T-cell (primary cell): ENCODE measurements around the gene MMS19. TPM values are rescaled to one million over a fixed set of nuclear protein-coding genes. Genes with fewer than 3 reads are reported as not detected.

Experiments used
- ATAC-seq, 4 experiments: fragments of 200-7000 bp in 3 of 4; fragments of 150-1000 bp in 1 of 4; cut with Tn5 transposase; replicated peaks in 1 of 4; 1 replicate in 3 of 4; 2 replicates in 1 of 4; pipeline ENCODE4 v1.10.0; 2021; ENCODE audit warnings: moderate library complexity in 3 of 4, mild to moderate bottlenecking in 2 of 4, moderate number of reproducible peaks in 1 of 4
- CTCF ChIA-PET, 2 donors: fragments of 300-600 bp; sonication (Branson Sonifier 250); formaldehyde crosslinking; loops; one replicate each; lab custom pipeline; 2022; ENCODE audit warnings: antibody characterized with exemption in 2 of 2; lab: Charles Lee
- POLR2A ChIA-PET, 2 donors: fragments of 300-600 bp; sonication (Branson Sonifier 250); formaldehyde crosslinking; loops; one replicate each; lab custom pipeline; 2022; ENCODE audit warnings: antibody characterized with exemption in 2 of 2; lab: Charles Lee
- DNase-seq, 35 experiments: peaks; one replicate each; pipeline versions ENCODE4 v3.0.0 to v3.0.0-alpha.2; 2013 to 2023
- H3K27ac ChIP-seq: one replicate; pipeline ENCODE4 v1.5.1; 2013; ENCODE audit warnings: low read length
- H3K27me3 ChIP-seq, 2 experiments: replicated peaks in 1 of 2; 1 replicate in 1 of 2; 2 replicates in 1 of 2; pipeline versions ENCODE4 v1.6.1 to v1.7.0; 2013; ENCODE audit warnings: low read length in 1 of 2, mixed read lengths in 1 of 2; ENCODE audit not compliant: control insufficient read depth in 2 of 2, insufficient read depth in 2 of 2; ENCODE audit errors: extremely low read depth in 1 of 2
- H3K36me3 ChIP-seq, 2 donors: 1 replicate in 1 of 2; 2 replicates in 1 of 2; pipeline versions ENCODE4 v1.6.1 to v1.7.0; 2013; ENCODE audit warnings: low read length in 1 of 2; ENCODE audit not compliant: control insufficient read depth in 2 of 2, insufficient read depth in 1 of 2; ENCODE audit errors: extremely low read depth in 1 of 2
- H3K4me1 ChIP-seq, 2 experiments: 1 replicate in 1 of 2; 2 replicates in 1 of 2; pipeline versions ENCODE4 v1.6.1 to v1.7.0; 2013; ENCODE audit warnings: low read length in 2 of 2, mixed read lengths in 1 of 2; ENCODE audit not compliant: insufficient read depth in 2 of 2, control insufficient read depth in 1 of 2; ENCODE audit errors: extremely low read depth in 1 of 2
- H3K4me3 ChIP-seq, 2 donors: 1 replicate in 1 of 2; 2 replicates in 1 of 2; pipeline versions ENCODE4 v1.5.1 to v1.7.0; 2013; ENCODE audit warnings: mild to moderate bottlenecking in 2 of 2, low read length in 1 of 2, moderate library complexity in 1 of 2; ENCODE audit not compliant: control insufficient read depth in 1 of 2; ENCODE audit errors: extremely low read depth in 1 of 2
- H3K9me3 ChIP-seq: 2 replicates; pipeline ENCODE4 v1.7.0; 2013
- H3K27ac Mint-ChIP-seq, 2 donors: one replicate each; pipeline ENCODE4 v1.8.0; 2020 to 2021; ENCODE audit warnings: mild to moderate bottlenecking in 2 of 2, mixed read lengths in 2 of 2
- H3K27me3 Mint-ChIP-seq, 2 donors: one replicate each; pipeline ENCODE4 v1.8.0; 2021 to 2022; ENCODE audit warnings: mixed read lengths in 2 of 2
- H3K36me3 Mint-ChIP-seq: one replicate; pipeline ENCODE4 v1.8.0; 2021; ENCODE audit warnings: mixed read lengths
- H3K4me1 Mint-ChIP-seq, 3 donors: one replicate each; pipeline ENCODE4 v1.8.0; 2020 to 2022; ENCODE audit warnings: mixed read lengths in 3 of 3, mild to moderate bottlenecking in 1 of 3
- H3K4me3 Mint-ChIP-seq, 3 donors: one replicate each; pipeline ENCODE4 v1.8.0; 2020 to 2022; ENCODE audit warnings: mild to moderate bottlenecking in 3 of 3, mixed read lengths in 3 of 3, moderate library complexity in 3 of 3
- H3K9me3 Mint-ChIP-seq, 3 donors: one replicate each; pipeline ENCODE4 v1.8.0; 2020 to 2022; ENCODE audit warnings: mixed read lengths in 3 of 3
- WGBS: methylation state at CpG from one replicate; pipeline ENCODE4 v1.1.5; 2013; ENCODE audit warnings: missing lambda C conversion rate; ENCODE audit not compliant: insufficient coverage; 5-methylcytosine and 5-hydroxymethylcytosine counted together
- total RNA-seq, 35 experiments: library from RNA in 6 of 35; stranded (reverse) in 6 of 35; fragments of 120-200 nt in 1 of 35; gene quantifications; one replicate each; pipeline versions ENCODE4 v1.2.1 to v1.2.4 and lab custom pipeline; 2013 to 2026

MMS19 gene
- total RNA-seq, 5 donors from 2014 or later (not counting 1 experiment from before 2014, with no cell fraction given) = 73.8 to 106 (median 93.7) TPM

- peak overlapping the region; percentile 46 to 54 for H3K27ac Mint-ChIP-seq
Measured at GRCh38 chr10:97450828-97451227, 47.4 kb downstream of the MMS19 start.

GRCh38 chr10:97445722-97446639, 52.2 kb downstream of the MMS19 start, which contains the start of the genes EXOSC1 and ZDHHC16:
Gene EXOSC1, minus strand, starts transcription at chr10:97446006. Its CDS starts 21 bp downstream, at chr10:97445985.
Gene ZDHHC16, plus strand, starts transcription at chr10:97446175. Its CDS starts 5,501 bp downstream, at chr10:97451676.
- Histone ChIP-seq H3K27me3 (no peaks in the 10 kb centered on the region), H3K4me3 (peak within 1 kb of the TSS; percentile 72 to 88), H3K4me1 (peaks cover 8 to 19% of the 10 kb centered on the region in 2 experiments), H3K27ac (peak within 1 kb of the TSS; percentile 52), H3K36me3 (peaks cover under 1 to 15% of the 10 kb centered on the region in 2 donors), H3K9me3 (no peaks in the 10 kb centered on the region)
- H3K27me3 Mint-ChIP-seq = no peaks in the 10 kb centered on the region
- peak within 1 kb of the TSS; percentile 98 to 99 (median 98) for H3K4me3 Mint-ChIP-seq
- ChIA-PET POLR2A (interaction anchor here in 1 of 2 donors (0.6 kb wide), 1 partner anchor 1768 kb away, joined by 4 read pairs; no protein-coding TSS in a partner anchor), CTCF (interaction anchor here in 1 of 2 donors (0.6 to 1.7 kb wide), 2 partner anchors 16 to 43 kb away, joined by 4 to 6 read pairs; no protein-coding TSS in a partner anchor)
- peak within 1 kb of the TSS; percentile 91 to 94 for H3K27ac Mint-ChIP-seq
- peaks cover 39 to 56% (median 55%) of the 10 kb centered on the region in 3 donors for H3K4me1 Mint-ChIP-seq
- 0% methylated on average over 56 of the region's 66 CpGs for WGBS
- no peaks in the 10 kb centered on the region for H3K9me3 Mint-ChIP-seq
- peak; percentile 72 to 93 (median 86) for DNase-seq
- peak; percentile 97 to 98 (median 98) for ATAC-seq
- peaks cover 12% of the 10 kb centered on the region for H3K36me3 Mint-ChIP-seq

More at GRCh38 chr10:97450828-97451227, 47.4 kb downstream of the MMS19 start:
- no CpG with 5 or more reads among the region's 2 CpGs for WGBS
- Mint-ChIP-seq H3K4me1 (peaks cover 26 to 68% (median 67%) of the 10 kb centered on the region in 3 donors), H3K27me3 (no peaks in the 10 kb centered on the region), H3K36me3 (peaks cover 20% of the 10 kb centered on the region), H3K9me3 (no peaks in the 10 kb centered on the region), H3K4me3 (no peak overlapping the region)
- no peaks in the 10 kb centered on the region for H3K9me3 ChIP-seq
- H3K36me3 ChIP-seq = peaks cover 5 to 30% of the 10 kb centered on the region in 2 donors
- no peak overlapping the region for H3K4me3 ChIP-seq
- peaks cover 0 to 18% of the 10 kb centered on the region in 2 experiments for H3K4me1 ChIP-seq
- POLR2A ChIA-PET = interaction anchor here in 1 of 2 donors (0.6 kb wide), 1 partner anchor 41 kb away, joined by 3 read pairs; no protein-coding TSS in a partner anchor
- H3K27me3 ChIP-seq = no peaks in the 10 kb centered on the region
- H3K27ac ChIP-seq = no peak overlapping the region
- CTCF ChIA-PET = interaction anchor here in 1 of 2 donors (0.7 kb wide), 1 partner anchor 12 kb away, joined by 3 read pairs; no protein-coding TSS in a partner anchor
- no peak for DNase-seq
- no peak for ATAC-seq

GRCh38 chr10:97445357-97445721, 52.9 kb downstream of the MMS19 start:
- peaks cover 33 to 50% (median 50%) of the 10 kb centered on the region in 3 donors for H3K4me1 Mint-ChIP-seq
- H3K4me1 ChIP-seq = peaks cover 8 to 19% of the 10 kb centered on the region in 2 experiments
- no peaks in the 10 kb centered on the region for H3K9me3 ChIP-seq
- no peaks in the 10 kb centered on the region for H3K27me3 Mint-ChIP-seq
- ATAC-seq (no peak), DNase-seq (no peak)
- no peaks in the 10 kb centered on the region for H3K27me3 ChIP-seq
- H3K9me3 Mint-ChIP-seq = no peaks in the 10 kb centered on the region
- ChIA-PET CTCF (interaction anchor here (0.6 to 1.7 kb wide), 5 partner anchors 16 to 291 kb away, joined by 3 to 6 read pairs (median 4); partner anchors contain the start of gene ZFYVE27 (in 1 of the 2)), POLR2A (interaction anchor here in 1 of 2 donors (0.8 to 1.0 kb wide), 2 partner anchors 9 to 44 kb away, joined by 3 to 4 read pairs; partner anchors contain the start of gene RRP12)
- H3K36me3 ChIP-seq = peaks cover 0 to 20% of the 10 kb centered on the region in 2 donors
- peaks cover 11% of the 10 kb centered on the region for H3K36me3 Mint-ChIP-seq
- H3K27ac Mint-ChIP-seq = peak overlapping the region; percentile 91 to 94
- peak overlapping the region; percentile 98 to 99 (median 98) for H3K4me3 Mint-ChIP-seq
- H3K27ac ChIP-seq = peak overlapping the region; percentile 8
- H3K4me3 ChIP-seq = peak overlapping the region; percentile 72 to 88
- WGBS = 0% methylated on average over 9 of the region's 13 CpGs

GRCh38 chr10:97444212-97444611, 54.0 kb downstream of the MMS19 start:
- ChIA-PET POLR2A (interaction anchor here in 1 of 2 donors (0.6 to 0.7 kb wide), 2 partner anchors 23 to 61 kb away, joined by 3 to 7 read pairs; no protein-coding TSS in a partner anchor), CTCF (interaction anchor here in 1 of 2 donors (1.7 kb wide), 1 partner anchor 14 kb away, joined by 4 read pairs; no protein-coding TSS in a partner anchor)
- Histone ChIP-seq H3K27me3 (no peaks in the 10 kb centered on the region), H3K4me1 (peaks cover 8 to 19% of the 10 kb centered on the region in 2 experiments), H3K4me3 (no peak overlapping the region), H3K9me3 (no peaks in the 10 kb centered on the region), H3K27ac (no peak overlapping the region), H3K36me3 (peaks cover 0 to 23% of the 10 kb centered on the region in 2 donors)
- peaks cover 15% of the 10 kb centered on the region for H3K36me3 Mint-ChIP-seq
- peak overlapping the region; percentile 98 to 99 (median 98) for H3K4me3 Mint-ChIP-seq
- DNase-seq = no peak
- H3K27me3 Mint-ChIP-seq = no peaks in the 10 kb centered on the region
- ATAC-seq = no peak
- peaks cover 30 to 47% (median 47%) of the 10 kb centered on the region in 3 donors for H3K4me1 Mint-ChIP-seq
- peak overlapping the region in 1 of 2 donors; percentile 56 for H3K27ac Mint-ChIP-seq
- no CpG with 5 or more reads among the region's 1 CpG for WGBS
- no peaks in the 10 kb centered on the region for H3K9me3 Mint-ChIP-seq

- no peak overlapping the region for H3K4me3 Mint-ChIP-seq
- peaks cover 20 to 33% (median 33%) of the 10 kb centered on the region in 3 donors for H3K4me1 Mint-ChIP-seq
- ATAC-seq = no peak
Measured at GRCh38 chr10:97442277-97442676, 55.9 kb downstream of the MMS19 start.

More at GRCh38 chr10:97442277-97442676, 55.9 kb downstream of the MMS19 start:
- no peak overlapping the region for H3K27ac Mint-ChIP-seq
- H3K9me3 Mint-ChIP-seq = no peaks in the 10 kb centered on the region
- Histone ChIP-seq H3K9me3 (no peaks in the 10 kb centered on the region), H3K4me3 (no peak overlapping the region), H3K4me1 (peaks cover 8 to 16% of the 10 kb centered on the region in 2 experiments), H3K27me3 (no peaks in the 10 kb centered on the region), H3K36me3 (peaks cover 0 to 40% of the 10 kb centered on the region in 2 donors), H3K27ac (no peak overlapping the region)
- 100% methylated on average over 1 of the region's 1 CpG for WGBS
- H3K36me3 Mint-ChIP-seq = peaks cover 15% of the 10 kb centered on the region
- ChIA-PET CTCF (interaction anchor here (0.7 to 0.9 kb wide), 2 partner anchors 28 to 108 kb away, joined by 3 to 4 read pairs; no protein-coding TSS in a partner anchor), POLR2A (interaction anchor here in 1 of 2 donors (0.7 kb wide), 1 partner anchor 124 kb away, joined by 4 read pairs; no protein-coding TSS in a partner anchor)
- DNase-seq = no peak
- no peaks in the 10 kb centered on the region for H3K27me3 Mint-ChIP-seq
